ENCODE measurements around the gene SMPDL3A. TPM values are rescaled to one million over a fixed set of nuclear protein-coding genes. Genes with fewer than 3 reads are reported as not detected.

Gene SMPDL3A
- total RNA-seq, 1 donor: 23.5 TPM

DNA sequence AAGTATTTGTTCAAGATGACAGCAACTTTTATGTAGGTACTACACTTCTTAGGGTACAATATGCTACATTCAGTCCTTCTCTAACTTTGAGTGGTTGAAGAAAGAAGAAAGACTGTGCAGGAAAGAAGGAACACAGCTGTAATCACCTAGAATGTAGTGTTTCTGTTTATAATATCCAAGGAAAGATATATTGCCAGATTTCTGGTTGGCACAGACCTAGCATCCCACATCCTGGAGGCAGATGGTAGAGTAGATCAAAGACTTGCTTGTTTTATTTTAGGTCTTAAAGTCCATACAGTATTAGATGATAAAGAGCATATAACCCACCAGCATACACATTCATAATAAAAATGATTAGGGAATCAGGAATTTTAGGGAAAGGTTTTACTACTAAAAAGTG, 22.8 kb upstream of the SMPDL3A start:
- no peaks in the 10 kb centered on the region for H3K79me2 ChIP-seq (ENCODE audit: insufficient read depth, low read length)
- no peak overlapping the region for H2AFZ ChIP-seq (ENCODE audit: low read length)
- no peak overlapping the region for H3K4me2 ChIP-seq (ENCODE audit: insufficient read depth, low read length)
- no peaks in the 10 kb centered on the region for H3K9me3 ChIP-seq (ENCODE audit: low read depth, low read length)
- no peaks in the 10 kb centered on the region for H3K36me3 ChIP-seq (ENCODE audit: insufficient read depth, low read length)
- H3K27ac ChIP-seq (ENCODE audit: low read depth, low read length): no peak overlapping the region
- no peaks in the 10 kb centered on the region for H4K20me1 ChIP-seq (ENCODE audit: insufficient read depth, low read length)
- no peaks in the 10 kb centered on the region for H3K27me3 ChIP-seq (ENCODE audit: insufficient read depth, low read length)
- TF ChIP-seq, protein P1, sequence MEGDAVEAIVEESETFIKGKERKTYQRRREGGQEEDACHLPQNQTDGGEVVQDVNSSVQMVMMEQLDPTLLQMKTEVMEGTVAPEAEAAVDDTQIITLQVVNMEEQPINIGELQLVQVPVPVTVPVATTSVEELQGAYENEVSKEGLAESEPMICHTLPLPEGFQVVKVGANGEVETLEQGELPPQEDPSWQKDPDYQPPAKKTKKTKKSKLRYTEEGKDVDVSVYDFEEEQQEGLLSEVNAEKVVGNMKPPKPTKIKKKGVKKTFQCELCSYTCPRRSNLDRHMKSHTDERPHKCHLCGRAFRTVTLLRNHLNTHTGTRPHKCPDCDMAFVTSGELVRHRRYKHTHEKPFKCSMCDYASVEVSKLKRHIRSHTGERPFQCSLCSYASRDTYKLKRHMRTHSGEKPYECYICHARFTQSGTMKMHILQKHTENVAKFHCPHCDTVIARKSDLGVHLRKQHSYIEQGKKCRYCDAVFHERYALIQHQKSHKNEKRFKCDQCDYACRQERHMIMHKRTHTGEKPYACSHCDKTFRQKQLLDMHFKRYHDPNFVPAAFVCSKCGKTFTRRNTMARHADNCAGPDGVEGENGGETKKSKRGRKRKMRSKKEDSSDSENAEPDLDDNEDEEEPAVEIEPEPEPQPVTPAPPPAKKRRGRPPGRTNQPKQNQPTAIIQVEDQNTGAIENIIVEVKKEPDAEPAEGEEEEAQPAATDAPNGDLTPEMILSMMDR (IDR thresholded peaks at IDR 0.05; ENCODE audit: extremely low read depth, low read depth, low read length): no peak
- H3K4me3 ChIP-seq (ENCODE audit: insufficient read depth, low read length): no peak overlapping the region
- DNase-seq (ENCODE audit: insufficient read length, low spot score, missing footprints): no peak
- no peaks in the 10 kb centered on the region for H3K4me1 ChIP-seq (ENCODE audit: insufficient read depth, low read length)

DNA sequence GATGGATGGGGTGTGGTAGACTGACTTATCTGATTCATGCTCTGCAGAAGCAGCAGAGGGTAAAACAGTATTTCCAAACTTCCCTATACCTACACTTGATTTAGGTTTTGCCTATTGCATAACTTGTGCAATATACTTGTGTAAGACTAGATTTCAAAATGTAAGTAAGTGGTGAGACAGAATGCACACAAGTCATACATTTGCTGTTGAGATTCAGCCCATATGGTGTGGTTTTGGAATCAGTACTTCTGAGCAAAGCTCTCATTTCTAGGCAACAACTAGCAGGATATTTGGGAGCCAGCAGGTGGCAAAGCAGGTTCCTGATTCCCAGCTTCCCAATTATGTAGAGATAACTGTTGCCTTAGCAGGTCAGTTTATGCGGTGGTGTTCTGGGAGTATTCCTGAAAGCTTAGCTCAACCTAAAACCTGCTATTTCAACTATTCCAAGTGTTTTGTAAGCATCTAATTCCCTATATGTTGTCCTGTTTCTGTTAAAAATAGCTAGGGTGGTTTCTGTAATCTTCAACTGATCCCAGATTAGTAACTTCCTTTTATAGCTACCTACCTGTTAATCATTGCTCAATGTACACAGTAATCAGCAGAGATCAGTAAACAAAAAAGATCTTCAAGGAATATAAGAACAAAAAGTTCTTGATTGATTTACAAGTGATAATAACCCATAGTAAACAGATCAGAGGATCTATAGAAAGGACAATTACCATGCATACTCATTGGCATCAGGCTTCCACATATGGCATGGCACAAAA, 18.0 kb upstream of the SMPDL3A start:
- no peaks in the 10 kb centered on the region for H3K79me2 ChIP-seq (ENCODE audit: insufficient read depth, low read length)
- no peak for DNase-seq (ENCODE audit: insufficient read length, low spot score, missing footprints)
- H3K4me1 ChIP-seq (ENCODE audit: insufficient read depth, low read length): no peaks in the 10 kb centered on the region
- H3K27ac ChIP-seq (ENCODE audit: low read depth, low read length): no peak overlapping the region
- H3K4me2 ChIP-seq (ENCODE audit: insufficient read depth, low read length): no peak overlapping the region
- H3K36me3 ChIP-seq (ENCODE audit: insufficient read depth, low read length): no peaks in the 10 kb centered on the region
- H3K9me3 ChIP-seq (ENCODE audit: low read depth, low read length): no peaks in the 10 kb centered on the region
- TF ChIP-seq, protein P1 (IDR thresholded peaks at IDR 0.05; ENCODE audit: extremely low read depth, low read depth, low read length): no peak
- H2AFZ ChIP-seq (ENCODE audit: low read length): no peak overlapping the region
- no peaks in the 10 kb centered on the region for H3K27me3 ChIP-seq (ENCODE audit: insufficient read depth, low read length)
- no peak overlapping the region for H3K4me3 ChIP-seq (ENCODE audit: insufficient read depth, low read length)
- H4K20me1 ChIP-seq (ENCODE audit: insufficient read depth, low read length): no peaks in the 10 kb centered on the region

DNA sequence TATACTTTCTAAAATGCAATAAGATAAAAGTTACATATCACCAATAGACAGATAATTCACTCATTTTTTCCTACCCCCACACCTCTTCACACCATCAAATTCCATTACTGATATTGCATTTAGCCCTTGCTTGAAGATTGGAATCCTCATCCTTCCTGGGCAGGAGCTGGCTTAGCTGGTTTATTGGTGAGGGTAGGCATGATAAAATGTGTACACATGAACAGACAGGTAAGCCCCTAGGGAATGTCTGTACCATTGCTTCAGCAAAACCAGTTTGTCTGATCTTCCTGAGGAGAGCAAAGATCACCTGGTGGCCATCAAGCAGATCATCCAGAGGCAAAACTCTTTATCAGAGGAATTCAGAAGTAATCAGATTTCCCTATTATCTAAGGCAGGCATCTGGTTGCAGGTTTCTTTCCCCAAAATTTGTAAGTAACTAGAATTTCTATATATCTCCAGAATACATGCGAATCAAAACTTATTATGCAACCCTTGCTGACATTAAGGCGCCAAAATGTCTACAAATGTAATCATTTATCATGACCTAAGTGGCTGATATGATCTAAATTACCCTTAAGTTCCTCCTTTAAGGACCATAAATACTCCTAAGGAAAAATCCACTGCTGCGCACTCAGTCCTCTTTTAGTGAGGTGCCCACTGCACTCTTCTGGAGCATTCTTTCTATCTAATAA, 16.2 kb upstream of the SMPDL3A start:
- no peak for DNase-seq (ENCODE audit: insufficient read length, low spot score, missing footprints)

DNA sequence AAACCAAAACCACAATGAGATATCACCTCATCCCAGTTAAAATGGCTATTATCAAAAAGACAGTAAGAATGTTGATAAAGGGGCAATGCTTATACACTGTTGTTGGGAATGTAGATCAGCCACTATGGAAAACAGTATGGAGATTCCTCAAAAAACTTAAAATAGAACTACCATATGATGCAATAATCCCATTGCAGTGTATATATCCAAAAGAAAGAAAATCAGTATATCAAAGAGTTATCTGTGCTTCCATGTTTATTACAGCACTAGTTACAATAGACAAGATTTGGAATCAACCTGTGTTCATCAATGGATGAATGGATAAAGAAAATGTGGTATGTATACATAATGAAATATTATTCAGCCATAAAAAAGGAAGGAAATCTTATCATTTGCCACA, 13.1 kb upstream of the SMPDL3A start:
- H2AFZ ChIP-seq (ENCODE audit: low read length): no peak overlapping the region
- DNase-seq (ENCODE audit: insufficient read length, low spot score, missing footprints): no peak

More for the DNA sequence above, 16.2 kb upstream of the SMPDL3A start:
- Histone ChIP-seq H3K4me3 (ENCODE audit: insufficient read depth, low read length) (no peak overlapping the region), H3K9me3 (ENCODE audit: low read depth, low read length) (no peaks in the 10 kb centered on the region), H2AFZ (ENCODE audit: low read length) (no peak overlapping the region), H3K4me1 (ENCODE audit: insufficient read depth, low read length) (no peaks in the 10 kb centered on the region), H3K27me3 (ENCODE audit: insufficient read depth, low read length) (no peaks in the 10 kb centered on the region), H3K36me3 (ENCODE audit: insufficient read depth, low read length) (no peaks in the 10 kb centered on the region), H3K79me2 (ENCODE audit: insufficient read depth, low read length) (no peaks in the 10 kb centered on the region), H4K20me1 (ENCODE audit: insufficient read depth, low read length) (no peaks in the 10 kb centered on the region), H3K4me2 (ENCODE audit: insufficient read depth, low read length) (no peak overlapping the region), H3K27ac (ENCODE audit: low read depth, low read length) (no peak overlapping the region)
- TF ChIP-seq, protein P1 (IDR thresholded peaks at IDR 0.05; ENCODE audit: extremely low read depth, low read depth, low read length): no peak

More for the DNA sequence above, 13.1 kb upstream of the SMPDL3A start:
- TF ChIP-seq, protein P1 (IDR thresholded peaks at IDR 0.05; ENCODE audit: extremely low read depth, low read depth, low read length): no peak
- Histone ChIP-seq H4K20me1 (ENCODE audit: insufficient read depth, low read length) (no peaks in the 10 kb centered on the region), H3K79me2 (ENCODE audit: insufficient read depth, low read length) (no peaks in the 10 kb centered on the region), H3K9me3 (ENCODE audit: low read depth, low read length) (no peaks in the 10 kb centered on the region), H3K36me3 (ENCODE audit: insufficient read depth, low read length) (no peaks in the 10 kb centered on the region), H3K4me1 (ENCODE audit: insufficient read depth, low read length) (no peaks in the 10 kb centered on the region), H3K4me2 (ENCODE audit: insufficient read depth, low read length) (no peak overlapping the region), H3K27me3 (ENCODE audit: insufficient read depth, low read length) (peaks cover 17% of the 10 kb centered on the region), H3K27ac (ENCODE audit: low read depth, low read length) (no peak overlapping the region), H3K4me3 (ENCODE audit: insufficient read depth, low read length) (no peak overlapping the region)

Data from osteoblast (primary cell).